NCI-H69 (cell line): ENCODE measurements around the gene MYADM.

Experiments
- DNase-seq: peaks from one replicate; lab custom pipeline; 2025; lab: John Stamatoyannopoulos, UW

The MYADM gene

GRCh38 chr19:53915000-53915399 lies 47.3 kb downstream of the MYADM start:
- no peak for DNase-seq

- no peak for DNase-seq
These were observed 48.3 kb downstream of the MYADM start for GRCh38 chr19:53916004-53916403.

- DNase-seq = no peak
These were observed 49.7 kb downstream of the MYADM start for GRCh38 chr19:53917356-53917755.
